Smooth muscle cell of the brain vasculature (primary cell): ENCODE results near the gene HOXB1.

ENCODE experiments used
- DNase-seq: peaks from one replicate; pipeline ENCODE4 v3.0.0-alpha.2; 2012; ENCODE audit warnings: low read depth, low spot score

HOXB1 gene

DNA sequence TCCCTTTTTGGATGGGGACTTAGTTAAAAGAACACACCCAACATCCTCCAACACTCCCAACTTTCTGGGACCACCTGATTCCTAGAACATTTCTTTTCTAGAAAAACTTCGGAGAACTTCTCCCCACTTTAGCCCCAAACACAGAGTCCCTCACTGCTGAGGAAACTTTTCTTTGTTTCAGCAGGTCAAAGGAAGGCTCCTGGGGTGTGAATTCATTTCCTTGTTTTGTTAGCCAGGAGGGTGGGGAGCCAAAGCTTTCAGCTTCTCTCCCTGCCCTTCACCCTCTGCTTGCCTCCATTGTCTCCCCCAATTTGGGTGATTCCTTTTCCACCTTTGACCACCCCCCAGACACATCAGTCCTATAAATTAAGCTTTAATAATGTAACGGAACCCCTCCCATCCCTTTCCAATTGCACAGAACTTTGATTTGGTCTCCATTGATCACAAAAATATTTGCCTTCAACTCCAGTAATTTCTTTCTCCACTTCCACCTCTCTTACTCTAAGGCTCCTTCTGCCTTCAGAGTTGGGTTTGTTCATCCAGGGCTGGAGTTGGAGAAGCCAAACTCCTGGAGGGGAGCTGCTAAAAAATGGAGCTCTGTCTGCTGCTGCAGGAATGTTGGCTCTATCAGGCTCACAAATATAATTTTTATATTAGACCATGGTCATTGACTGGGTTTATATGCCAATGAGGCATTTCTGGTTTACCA is 37.0 kb upstream of the HOXB1 start:
- DNase-seq: no peak

DNA sequence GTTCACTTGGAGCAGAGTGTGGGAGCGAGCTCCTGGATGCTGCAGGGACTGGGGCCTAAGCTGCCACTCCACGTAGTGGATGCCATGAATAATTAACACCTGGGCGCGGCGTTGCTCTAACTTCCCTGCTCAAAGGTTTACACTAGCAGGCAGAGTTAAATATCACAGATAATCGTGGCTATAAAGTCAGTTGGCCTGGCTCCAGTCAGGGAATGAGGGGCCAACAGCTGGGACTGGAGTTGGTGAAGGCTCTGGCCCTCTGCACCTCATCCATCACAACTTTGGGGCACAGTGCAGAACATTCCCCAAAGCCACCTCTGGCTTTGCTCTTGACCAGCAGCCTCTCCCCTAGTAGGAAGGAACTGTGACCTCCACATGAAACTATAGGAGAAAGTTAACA is 36.4 kb upstream of the HOXB1 start:
- DNase-seq: no peak

DNA sequence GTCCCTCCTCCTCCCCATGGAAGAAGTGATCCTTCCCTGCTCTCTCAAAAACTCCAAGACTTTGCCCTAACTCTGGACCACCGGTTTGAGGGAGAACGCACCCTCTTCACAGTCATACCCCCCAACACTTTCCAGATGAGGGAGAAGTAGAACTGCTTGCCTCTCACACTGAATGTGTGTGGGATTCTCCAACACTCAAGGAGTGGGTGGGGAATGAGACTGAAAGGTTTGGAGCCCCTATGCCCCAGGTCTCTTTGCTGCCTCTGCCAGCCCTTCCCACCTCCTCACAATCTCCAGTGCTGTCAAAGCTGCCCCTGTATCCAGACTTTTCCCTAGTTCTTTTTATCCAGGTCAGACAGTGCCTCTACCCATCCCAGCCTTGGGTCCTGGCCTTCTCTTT is 35.9 kb upstream of the HOXB1 start:
- DNase-seq: no peak

DNA sequence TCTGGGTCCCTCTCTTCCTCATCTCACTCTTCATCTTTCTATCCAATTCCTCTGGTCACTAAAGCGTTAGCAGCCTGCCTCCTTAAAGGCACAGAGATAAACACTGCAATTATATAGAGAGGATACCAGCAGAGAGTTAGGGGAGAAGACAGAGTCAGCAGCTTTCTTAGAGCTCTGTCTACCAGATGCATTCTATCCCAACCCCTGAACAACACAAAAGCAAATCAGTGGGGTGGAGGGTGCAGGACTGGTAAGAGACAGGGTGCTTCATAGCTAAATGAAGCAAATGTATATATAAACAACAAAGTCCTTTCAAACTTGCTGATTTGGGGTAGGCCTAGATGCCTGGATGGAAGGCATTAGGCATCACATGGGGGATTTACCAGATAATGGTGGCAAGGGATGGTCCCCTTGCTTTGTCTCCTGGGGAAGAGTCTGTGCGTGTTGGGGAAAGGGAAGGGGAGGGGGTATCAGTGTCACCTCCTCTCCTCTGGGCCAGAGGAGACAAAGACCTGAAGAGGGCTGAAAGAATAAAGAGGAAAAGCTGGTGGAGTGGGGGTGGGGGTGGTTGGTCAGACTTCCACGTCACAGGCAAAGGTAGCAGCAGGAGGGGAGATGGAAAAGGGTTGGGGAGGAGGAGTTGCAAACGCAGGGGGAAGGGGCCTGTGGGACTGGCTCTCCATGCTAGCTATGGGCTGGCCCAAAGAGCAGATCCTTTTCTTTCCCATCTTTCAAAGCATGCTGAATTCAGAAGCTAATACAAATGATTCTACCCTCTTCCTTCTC is 35.3 kb upstream of the HOXB1 start:
- DNase-seq: no peak

DNA sequence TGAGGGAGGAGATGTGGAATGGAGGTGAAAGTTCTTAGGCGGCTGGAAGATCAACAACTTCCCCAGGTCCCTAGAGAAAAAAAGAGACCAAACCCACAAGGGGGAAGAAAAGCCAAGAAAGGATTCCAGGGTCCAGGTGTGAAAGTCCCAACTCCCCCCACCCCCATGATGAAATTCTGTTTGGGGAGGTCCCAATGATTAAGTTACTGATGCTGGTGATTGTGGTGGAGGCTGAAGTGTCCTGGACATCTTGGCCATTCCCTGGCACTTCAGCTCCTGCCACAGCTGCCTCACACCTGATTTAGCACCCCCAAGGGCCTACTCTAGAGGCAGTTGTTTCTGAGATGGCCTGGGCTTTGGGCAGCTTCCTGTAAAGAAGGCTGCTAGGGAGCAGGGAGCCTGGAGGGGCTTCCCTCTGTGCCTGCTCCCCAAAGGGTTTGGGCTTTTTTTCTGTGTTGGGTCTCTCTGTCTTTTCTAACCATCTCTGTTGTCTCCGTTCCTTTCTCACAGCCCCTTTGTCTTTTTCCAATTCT is 34.3 kb upstream of the HOXB1 start:
- no peak for DNase-seq

DNA sequence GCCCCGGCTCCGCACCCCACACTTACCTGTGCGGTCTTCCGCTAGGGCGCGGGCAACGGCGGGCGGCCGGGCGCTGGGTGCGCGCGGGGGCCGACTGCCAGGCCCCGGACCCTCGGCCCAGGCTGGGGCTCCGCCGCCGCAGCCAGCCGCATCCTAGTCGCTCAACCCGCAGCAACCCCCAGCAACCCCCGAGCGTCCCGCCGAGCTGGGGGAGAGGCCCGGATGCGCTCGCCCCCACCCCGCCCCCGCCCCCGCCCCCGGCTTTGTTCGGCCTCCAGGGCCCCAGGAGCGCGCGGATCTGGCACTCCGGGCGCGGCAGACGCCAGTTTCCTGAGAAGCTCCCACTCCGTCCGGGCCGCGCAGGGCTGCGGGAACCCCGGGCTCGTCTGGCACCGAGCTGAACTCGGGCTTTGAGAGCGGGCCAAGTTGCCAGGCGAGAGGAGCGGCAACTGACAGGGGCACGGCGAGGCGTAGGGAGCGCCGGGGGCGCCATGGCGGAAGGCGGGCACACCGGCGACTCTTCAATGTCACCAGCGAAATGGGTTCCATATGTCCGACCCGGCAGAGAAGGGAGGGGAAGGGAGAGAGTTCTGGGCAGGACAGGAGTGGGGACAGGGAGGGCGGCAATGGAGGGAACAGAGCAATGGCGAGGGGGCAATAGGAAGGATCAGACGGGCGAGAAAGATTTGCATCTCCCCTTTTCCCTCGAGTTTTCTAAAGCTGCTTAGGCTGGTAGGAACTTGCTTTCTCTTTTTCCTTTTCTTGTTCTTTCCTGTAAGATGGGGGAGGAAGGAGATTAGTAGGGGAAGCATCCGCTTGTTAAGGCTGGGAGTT is 33.6 kb upstream of the HOXB1 start:
- no peak for DNase-seq

DNA sequence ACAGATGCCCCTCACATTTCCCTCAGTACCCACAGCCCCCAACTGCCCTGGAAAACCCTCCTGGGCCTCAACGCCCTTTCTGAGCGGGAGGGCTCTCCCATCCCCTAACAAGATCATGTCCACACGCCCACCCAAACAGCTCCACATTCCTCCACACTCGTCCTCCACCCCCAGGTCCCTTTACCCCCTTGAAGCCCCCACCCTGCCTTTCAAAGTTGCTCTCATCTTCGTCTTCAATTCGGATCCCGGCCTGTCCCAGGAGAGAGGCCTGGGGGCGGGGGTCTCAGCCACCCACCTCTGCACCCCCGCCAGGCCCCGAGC is 33.0 kb upstream of the HOXB1 start:
- no peak for DNase-seq

DNA sequence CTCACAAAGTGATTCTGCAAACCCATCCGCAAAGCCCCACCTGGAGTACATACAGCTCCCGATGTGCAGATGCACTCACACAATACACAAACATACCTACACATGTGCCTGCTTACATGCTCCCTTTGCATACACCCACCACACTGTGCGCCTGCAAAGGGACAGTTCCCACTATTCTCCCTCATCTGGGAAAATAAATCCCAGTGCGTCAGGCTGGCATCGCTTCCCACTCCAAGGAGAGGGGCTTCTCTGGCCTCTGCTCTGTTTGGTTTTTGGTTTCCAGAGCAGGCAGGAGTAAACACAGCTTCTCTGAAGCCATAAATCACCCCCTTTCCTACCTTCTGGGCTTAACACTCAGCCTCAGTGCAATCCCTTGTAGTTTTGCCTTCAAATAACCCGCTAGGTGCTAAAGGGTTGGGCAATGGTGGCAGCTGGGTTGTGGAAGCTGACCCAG is 32.6 kb upstream of the HOXB1 start:
- DNase-seq: no peak

DNA sequence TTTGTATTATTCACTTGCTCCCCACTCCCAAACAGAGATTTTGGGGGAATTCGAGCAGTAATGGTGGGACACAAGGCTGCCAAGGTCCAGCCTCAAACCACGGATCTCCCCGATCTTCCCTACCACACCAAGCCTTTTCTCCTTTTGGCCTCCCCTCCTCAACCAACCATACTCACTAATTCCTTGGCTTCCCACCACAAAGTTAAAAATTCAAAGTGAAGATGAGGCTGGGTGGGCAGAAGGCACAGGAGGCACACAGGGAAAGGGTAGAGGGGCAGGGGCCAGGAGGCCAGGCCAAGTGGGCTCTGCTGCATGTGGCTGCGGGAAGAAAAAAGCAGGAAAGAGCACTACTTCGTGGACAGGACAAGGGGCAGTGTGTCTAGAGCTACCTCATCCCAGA is 32.1 kb upstream of the HOXB1 start:
- DNase-seq: no peak

DNA sequence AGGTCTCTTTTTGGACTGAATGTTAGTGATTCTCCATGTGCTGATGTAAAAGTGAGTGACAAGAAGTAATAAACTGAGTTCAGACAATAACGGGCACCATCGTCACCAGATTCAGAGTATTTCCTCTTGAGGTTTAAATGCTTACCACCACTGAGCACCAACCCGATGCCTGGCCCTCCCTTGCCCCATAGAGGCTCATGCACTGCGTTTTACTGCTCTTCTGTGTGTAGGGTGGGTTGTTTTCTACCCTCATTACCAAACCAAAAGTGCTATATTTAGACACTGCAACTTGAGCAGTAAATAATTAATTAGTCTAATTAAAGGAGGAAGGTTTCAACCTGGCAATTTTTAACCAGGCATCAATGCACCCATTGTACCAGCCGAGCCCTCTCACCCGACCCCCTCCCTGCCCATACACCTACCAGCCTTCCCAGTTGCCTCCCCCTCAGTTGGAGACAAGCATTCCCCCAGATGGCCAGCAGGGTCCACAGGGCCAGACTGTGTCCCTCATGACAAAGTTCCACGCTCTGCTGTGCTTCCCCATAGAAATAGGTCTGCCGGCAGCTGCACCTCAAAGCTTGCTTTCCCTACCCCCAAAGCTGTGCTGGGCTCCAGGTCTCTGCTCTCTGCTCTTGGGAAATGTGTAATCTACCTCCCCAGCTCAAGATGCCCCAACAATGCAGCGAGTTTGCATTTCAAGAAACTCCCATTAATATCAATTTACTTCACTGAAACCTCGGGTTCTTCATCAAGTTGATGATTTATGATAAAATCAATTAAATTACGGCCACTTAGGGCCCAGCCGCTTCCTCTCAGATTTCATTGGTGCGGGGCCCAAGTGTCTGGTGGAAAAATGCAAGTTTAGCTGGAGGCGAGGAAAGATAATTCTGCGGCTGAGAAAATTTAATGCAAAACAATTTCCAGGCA is 31.3 kb upstream of the HOXB1 start:
- no peak for DNase-seq

DNA sequence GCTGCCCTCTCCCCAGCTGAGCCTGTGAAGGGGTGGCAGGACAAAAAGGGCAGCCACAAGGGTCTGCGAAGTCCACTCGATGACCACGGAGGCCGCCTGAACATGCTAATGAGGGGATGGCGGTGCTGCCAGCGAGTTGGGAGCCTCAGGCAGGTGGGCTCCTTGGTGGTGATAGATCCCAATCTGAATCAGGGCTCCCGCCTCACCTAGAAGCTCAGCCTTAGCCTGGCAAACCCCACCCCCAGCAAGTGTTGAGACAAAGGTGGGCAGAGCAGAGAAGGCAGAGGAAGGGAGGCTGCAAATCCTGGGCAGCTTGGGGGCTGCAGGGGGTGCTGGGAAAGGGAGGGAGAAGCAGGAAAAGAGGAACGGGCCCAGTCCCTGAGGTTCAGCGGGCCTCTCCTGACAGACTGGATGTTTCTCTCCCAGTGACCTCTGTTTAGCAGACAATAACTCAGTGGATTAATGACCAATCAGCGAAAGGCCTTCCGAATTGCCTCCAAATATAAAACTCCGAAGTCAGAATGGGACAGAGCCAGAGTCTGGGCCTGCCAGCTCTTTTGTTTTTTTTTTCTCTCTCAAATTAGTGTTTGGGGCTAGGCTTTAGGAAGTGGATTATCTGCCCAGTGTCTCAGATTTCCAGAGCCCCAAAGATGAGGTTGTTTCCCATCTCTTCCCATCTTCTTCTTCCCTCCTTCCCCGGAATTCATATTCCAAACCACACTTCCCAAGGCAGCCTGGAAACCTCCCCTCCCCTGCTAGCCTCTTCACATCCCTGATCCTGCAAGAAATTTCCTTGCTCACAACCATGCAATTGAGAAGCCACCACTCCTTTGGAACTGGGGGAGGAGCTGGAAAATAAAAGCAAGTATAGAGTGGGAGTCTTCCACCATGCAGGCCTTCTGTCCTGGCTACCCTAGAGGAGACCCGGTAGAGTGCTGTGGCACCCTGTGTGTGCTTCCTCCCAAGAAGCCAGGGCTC is 29.3 kb upstream of the HOXB1 start:
- DNase-seq: no peak

DNA sequence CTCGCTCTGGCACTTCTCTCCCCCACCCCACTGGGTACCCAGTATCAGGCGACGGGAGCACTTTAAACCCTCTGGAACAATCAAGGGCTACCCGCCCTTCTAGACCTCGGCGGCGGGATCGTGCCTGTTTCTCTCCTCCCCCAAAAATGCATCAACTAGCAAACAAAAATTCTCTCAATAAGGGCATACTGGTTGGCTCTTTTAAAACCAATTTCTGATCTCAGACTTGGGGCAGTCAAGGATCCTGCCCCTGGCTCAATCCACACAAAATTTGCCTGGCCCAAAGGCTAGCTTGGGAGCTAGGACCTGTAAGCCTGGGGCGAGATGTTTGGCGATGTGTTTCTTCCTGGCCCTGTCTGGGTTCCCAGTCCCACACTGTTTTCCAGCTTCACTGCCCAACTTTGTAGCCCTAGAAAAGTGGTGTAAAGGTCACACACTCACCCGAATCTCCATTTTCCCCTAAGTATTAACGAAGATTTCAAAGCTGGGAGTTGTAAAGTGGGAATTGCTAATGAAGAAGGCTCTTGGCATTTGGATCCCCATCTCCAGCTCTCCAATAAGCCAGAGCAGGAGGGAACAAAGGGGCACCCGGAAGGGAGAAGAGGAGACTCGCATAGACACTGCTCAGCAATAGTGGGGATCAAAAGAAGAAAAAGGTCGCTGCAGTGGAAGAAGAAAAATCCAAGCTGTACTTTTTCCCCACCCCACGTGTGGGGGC is 28.5 kb upstream of the HOXB1 start:
- DNase-seq: no peak

DNA sequence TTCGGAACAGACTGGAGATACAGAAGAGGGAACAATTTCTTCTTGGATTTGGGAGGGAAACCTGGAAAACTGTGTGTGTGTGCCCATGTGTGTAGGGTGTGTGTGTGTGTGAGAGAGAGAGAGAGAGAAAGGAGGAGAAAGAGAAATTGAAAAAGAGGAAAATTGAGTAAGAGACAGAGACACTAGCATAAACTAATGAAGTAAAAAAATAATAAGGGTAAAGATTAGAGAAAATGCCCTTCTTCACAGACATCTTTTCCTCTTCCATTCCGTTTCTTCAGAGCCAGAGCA is 28.0 kb upstream of the HOXB1 start:
- DNase-seq: no peak

DNA sequence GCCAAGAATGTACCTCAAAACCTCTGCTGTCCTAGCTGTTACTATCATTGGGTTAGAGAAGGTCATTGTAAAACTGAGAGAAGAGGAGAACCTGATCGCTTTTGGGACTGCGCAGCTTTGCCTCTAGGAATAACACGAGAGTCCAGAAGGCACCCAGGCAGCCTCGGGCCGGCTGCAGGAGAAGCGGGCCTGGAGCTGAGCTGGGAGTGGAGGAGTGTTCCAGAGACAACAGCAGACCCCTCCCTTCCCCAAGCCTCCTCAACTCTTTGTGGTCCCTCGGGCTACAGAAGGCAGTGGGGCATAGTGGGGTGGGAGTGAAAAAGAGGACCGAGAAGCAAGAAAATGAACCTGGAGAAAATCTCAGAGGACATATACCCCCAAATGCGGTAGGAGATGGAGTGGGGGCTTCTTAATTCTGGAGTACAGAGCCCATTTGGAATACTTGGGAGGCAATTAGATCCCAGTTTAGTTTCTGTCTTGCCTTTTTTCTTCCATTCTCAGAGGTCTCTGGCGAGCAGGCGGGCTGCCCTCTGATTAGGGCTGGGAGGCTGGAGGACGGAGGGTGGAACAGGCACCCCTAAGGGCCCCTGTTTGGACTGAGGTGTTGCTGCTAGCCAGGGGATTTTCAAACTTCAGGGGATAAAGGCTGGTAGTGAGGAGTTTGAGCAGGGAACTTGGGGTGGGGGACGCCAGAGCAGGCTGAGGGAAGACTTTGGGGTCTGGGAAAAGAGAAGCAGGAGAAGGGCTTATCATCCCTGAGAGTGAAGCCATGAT is 27.4 kb upstream of the HOXB1 start:
- no peak for DNase-seq

DNA sequence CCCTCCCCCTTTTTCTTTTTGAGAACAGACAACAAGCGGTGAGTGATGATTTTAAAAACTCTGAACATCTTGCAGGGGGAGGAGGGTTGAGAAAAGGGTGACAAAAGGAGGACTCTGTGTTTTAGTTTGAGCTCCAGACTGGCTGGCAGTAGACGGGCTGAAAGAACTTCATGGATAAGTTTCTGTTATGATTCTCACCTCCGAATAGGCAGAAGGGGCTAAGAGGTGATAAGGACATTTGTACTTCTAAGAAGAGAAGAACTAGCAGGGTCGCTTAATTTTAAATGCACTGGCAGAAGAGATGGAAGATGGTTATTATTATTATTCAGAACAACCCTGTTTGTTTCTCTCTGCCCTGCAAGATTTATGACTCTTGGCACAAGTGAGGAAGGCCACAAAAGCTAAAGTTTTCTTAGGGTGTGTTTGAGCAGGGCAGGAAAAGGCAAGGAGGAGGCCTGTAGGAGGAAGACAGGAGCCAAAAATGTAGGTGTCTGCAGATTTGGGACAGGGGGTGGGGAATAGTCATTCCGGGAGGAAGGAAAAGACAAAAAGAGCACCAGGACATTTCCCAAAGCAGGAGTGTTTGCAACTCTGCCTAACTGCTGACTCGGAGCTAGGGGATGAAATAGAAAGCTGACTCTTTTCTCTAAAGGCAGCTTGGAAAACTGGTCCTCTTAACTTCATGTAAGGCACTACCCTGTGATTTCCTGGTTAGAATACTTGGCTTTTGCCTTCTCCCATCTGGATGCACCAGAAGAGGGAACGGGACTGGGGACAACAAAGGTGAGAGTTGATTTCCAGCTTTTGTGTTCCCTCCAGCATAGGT is 26.0 kb upstream of the HOXB1 start:
- DNase-seq: no peak

DNA sequence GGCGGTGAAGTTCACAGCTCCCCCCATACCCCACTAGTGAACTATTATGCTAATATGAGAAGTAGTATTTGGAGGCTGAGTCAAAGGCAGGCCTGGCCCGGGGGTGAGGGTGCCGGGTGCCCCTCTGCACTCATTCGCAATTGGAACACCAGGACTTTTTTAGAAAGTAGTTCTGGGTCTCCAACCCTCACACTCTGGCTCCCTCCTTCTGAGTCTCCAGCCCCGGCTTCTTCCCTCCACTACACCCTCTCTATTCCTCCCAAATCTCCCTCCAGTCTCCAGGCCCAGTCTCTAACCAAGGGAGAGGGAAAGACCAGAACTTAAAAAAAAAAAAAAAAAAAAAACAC is 25.4 kb upstream of the HOXB1 start:
- DNase-seq: no peak

DNA sequence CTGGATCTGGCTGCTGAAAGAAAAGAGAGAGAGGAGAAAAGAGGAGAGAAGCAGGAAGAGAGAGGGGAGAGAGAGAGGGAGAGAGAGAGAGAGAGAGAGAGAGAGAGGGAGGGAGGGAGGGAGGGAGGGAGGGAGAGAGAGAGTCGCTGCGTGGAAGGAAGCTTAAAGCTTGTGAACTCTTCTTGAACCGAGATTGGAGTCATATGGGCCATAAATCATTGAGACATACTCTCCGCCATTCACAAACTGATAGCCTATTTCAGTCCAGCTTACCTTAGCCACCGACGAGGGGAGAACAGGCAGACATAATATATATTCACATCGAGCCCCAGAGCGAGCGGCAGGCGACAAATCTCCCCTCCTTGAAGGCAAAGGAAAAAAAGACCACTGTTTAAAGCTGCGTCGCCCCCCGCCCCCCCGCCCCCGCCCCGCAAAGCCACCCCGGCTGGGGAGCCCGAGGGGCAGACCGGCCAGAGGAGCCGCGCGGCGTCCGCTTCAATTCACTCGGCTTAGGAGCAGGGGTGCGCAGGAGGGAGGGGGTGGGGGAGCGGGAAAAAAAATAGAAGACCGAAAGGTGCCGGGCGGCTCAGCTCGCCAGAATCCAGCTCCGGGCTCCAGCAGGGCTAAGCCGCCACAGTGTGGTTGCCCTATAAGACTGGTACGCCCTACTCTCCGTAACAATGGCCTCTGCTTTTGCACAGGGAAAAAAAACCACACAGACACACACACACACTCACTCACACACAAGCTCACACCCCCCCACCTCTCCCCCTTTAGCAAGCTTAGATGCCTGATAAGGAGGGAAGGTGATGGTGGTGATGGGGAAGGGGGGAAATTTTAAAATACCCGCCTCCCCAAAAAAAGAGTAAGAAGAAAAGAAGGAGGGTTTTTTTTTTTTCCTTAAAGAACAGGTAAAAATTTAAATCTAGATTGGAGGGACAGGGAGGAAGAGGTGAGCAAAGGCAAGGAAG is 24.7 kb upstream of the HOXB1 start:
- DNase-seq: no peak
